PC-3 (cell line): ENCODE results near the gene PYDC1. TPM values are rescaled to one million over a fixed set of nuclear protein-coding genes. Genes with fewer than 3 reads are reported as not detected.

Experiments
- ATAC-seq: fragments of 200-7000 bp; cut with Tn5 transposase; 2 replicates; pipeline ENCODE4 v1.9.1; 2020; ENCODE audit warnings: mild to moderate bottlenecking, moderate library complexity
- BruUV-seq: library from RNA; stranded (reverse); fragments of 400-500 nt; replicated peaks from 2 replicates; lab custom pipeline; 2021; lab: Mats Ljungman, UMichigan
- CTCF ChIA-PET: fragments of 300-600 bp; sonication (Branson Sonifier 250); formaldehyde crosslinking; loops from one replicate; lab custom pipeline; 2022; ENCODE audit warnings: antibody characterized with exemption; lab: Charles Lee
- POLR2A ChIA-PET: fragments of 300-600 bp; sonication (Branson Sonifier 250); formaldehyde crosslinking; loops from one replicate; lab custom pipeline; 2022; ENCODE audit warnings: antibody characterized with exemption; ENCODE audit not compliant: unreplicated experiment; lab: Charles Lee
- DNase-seq: peaks from one replicate; pipeline ENCODE4 v3.0.0-alpha.2; 2015
- H2AFZ ChIP-seq: fragments of 300-600 bp; sonication (generic); 2 replicates; pipeline ENCODE4 v1.6.0; 2016; ENCODE audit warnings: antibody characterized with exemption, low read length
- H3F3A ChIP-seq: fragments of 300-600 bp; sonication (generic); one replicate; pipeline ENCODE4 v1.6.0; 2017; ENCODE audit warnings: antibody characterized with exemption, low read length, control low read depth, mild to moderate bottlenecking; ENCODE audit not compliant: unreplicated experiment
- H3K27ac ChIP-seq: fragments of 300-600 bp; sonication (generic); 2 replicates; pipeline ENCODE4 v1.5.1; 2016; ENCODE audit warnings: mild to moderate bottlenecking, low read length
- H3K27me3 ChIP-seq: fragments of 300-600 bp; sonication (generic); 2 replicates; pipeline ENCODE4 v1.6.1; 2016; ENCODE audit warnings: low read length, mixed read lengths
- H3K36me3 ChIP-seq: fragments of 300-600 bp; sonication (generic); 2 replicates; pipeline ENCODE4 v1.6.1; 2016; ENCODE audit warnings: low read depth, mixed run types, low read length, mixed read lengths
- H3K4me1 ChIP-seq: fragments of 300-600 bp; sonication (generic); 2 replicates; pipeline ENCODE4 v1.5.1; 2016; ENCODE audit warnings: low read length; ENCODE audit not compliant: insufficient read depth
- H3K4me2 ChIP-seq: fragments of 300-600 bp; sonication (generic); 2 replicates; pipeline ENCODE4 v1.6.0; 2016; ENCODE audit warnings: low read length
- H3K4me3 ChIP-seq: fragments of 300-600 bp; sonication (generic); 2 replicates; pipeline ENCODE4 v1.5.1; 2016; ENCODE audit warnings: mild to moderate bottlenecking, low read length, mixed read lengths
- H3K79me2 ChIP-seq: fragments of 300-600 bp; sonication (generic); 2 replicates; pipeline ENCODE4 v1.6.1; 2017; ENCODE audit warnings: low read length, mixed read lengths
- H3K9ac ChIP-seq: fragments of 300-600 bp; sonication (generic); 2 replicates; pipeline ENCODE4 v1.6.0; 2016; ENCODE audit warnings: mild to moderate bottlenecking, low read length
- H3K9me2 ChIP-seq: fragments of 300-600 bp; sonication (generic); replicated peaks from 2 replicates; pipeline ENCODE4 v1.6.1; 2016; ENCODE audit warnings: mixed run types, low read length, mixed read lengths
- H3K9me3 ChIP-seq: fragments of 300-600 bp; sonication (generic); 2 replicates; pipeline ENCODE4 v1.6.1; 2016; ENCODE audit warnings: low read length, mixed read lengths
- H4K20me1 ChIP-seq: fragments of 300-600 bp; sonication (generic); 2 replicates; pipeline ENCODE4 v1.6.1; 2016; ENCODE audit warnings: low read length, mixed read lengths
- EZH2 ChIP-seq: fragments of 300-600 bp; sonication (generic); IDR thresholded peaks from one replicate; pipeline ENCODE4 v1.6.1; 2017; ENCODE audit warnings: antibody characterized with exemption, mild to moderate bottlenecking, low read length; ENCODE audit not compliant: unreplicated experiment
- EZH2phosphoT487 ChIP-seq: fragments of 300-600 bp; sonication (generic); IDR thresholded peaks from 2 replicates; pipeline ENCODE4 v1.6.1; 2018; ENCODE audit warnings: mild to moderate bottlenecking, antibody characterized with exemption, low read length, borderline replicate concordance
- intact Hi-C: fragments of 100-400 bp; cut with micrococcal nuclease; formaldehyde crosslinking; loops from 2 replicates; pipeline ENCODE4 v1.9.0; 2023
- total RNA-seq: library from RNA; depleted of rRNA; stranded (reverse); fragments of >200 nt; gene quantifications from 2 replicates; pipeline ENCODE4 v1.2.3, GENCODE V29; 2014
- TF ChIP-seq, protein P1 (sequence below): fragments of 300-600 bp; sonication (generic); conservative IDR thresholded peaks from 2 replicates; pipeline ENCODE4 v1.5.1; 2017; ENCODE audit warnings: antibody characterized with exemption, low read depth, mild to moderate bottlenecking, low read length

The PYDC1 gene
- total RNA-seq, 1 experiment from 2014 or later, result not detected

GRCh38 chr16:31193874-31194273 lies 23.1 kb downstream of the PYDC1 start:
- Histone ChIP-seq H3K36me3 (peaks cover 59% of the 10 kb centered on the region), H3K27ac (no peak overlapping the region), H3K9me3 (no peaks in the 10 kb centered on the region), H3K4me1 (no peaks in the 10 kb centered on the region), H3K79me2 (no peaks in the 10 kb centered on the region), H3K4me3 (no peak overlapping the region), H2AFZ (no peak overlapping the region), H3K9ac (no peak overlapping the region), H4K20me1 (peaks cover 48% of the 10 kb centered on the region), H3K27me3 (no peaks in the 10 kb centered on the region), H3K9me2 (no peaks in the 10 kb centered on the region), H3F3A (no peaks in the 10 kb centered on the region), H3K4me2 (no peak overlapping the region)
- POLR2A ChIA-PET, result no interaction called here
- DNase-seq, result no peak
- no TSS peak for BruUV-seq
- no peak for ATAC-seq
- intact Hi-C loops, result no loop called here
- CTCF ChIA-PET, result no interaction called here
- TF ChIP-seq EZH2 (no peak), EZH2phosphoT487 (no peak)
- TF ChIP-seq, protein P1, sequence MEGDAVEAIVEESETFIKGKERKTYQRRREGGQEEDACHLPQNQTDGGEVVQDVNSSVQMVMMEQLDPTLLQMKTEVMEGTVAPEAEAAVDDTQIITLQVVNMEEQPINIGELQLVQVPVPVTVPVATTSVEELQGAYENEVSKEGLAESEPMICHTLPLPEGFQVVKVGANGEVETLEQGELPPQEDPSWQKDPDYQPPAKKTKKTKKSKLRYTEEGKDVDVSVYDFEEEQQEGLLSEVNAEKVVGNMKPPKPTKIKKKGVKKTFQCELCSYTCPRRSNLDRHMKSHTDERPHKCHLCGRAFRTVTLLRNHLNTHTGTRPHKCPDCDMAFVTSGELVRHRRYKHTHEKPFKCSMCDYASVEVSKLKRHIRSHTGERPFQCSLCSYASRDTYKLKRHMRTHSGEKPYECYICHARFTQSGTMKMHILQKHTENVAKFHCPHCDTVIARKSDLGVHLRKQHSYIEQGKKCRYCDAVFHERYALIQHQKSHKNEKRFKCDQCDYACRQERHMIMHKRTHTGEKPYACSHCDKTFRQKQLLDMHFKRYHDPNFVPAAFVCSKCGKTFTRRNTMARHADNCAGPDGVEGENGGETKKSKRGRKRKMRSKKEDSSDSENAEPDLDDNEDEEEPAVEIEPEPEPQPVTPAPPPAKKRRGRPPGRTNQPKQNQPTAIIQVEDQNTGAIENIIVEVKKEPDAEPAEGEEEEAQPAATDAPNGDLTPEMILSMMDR, result no peak

- ChIA-PET CTCF (no interaction called here), POLR2A (no interaction called here)
- Histone ChIP-seq H3K79me2 (no peaks in the 10 kb centered on the region), H3K4me2 (no peak overlapping the region), H3K36me3 (peaks cover 67% of the 10 kb centered on the region), H3K9me3 (no peaks in the 10 kb centered on the region), H3K9ac (no peak overlapping the region), H3K4me1 (no peaks in the 10 kb centered on the region), H3K4me3 (no peak overlapping the region), H2AFZ (no peak overlapping the region), H3K27me3 (no peaks in the 10 kb centered on the region), H4K20me1 (peaks cover 50% of the 10 kb centered on the region), H3F3A (no peaks in the 10 kb centered on the region), H3K9me2 (no peaks in the 10 kb centered on the region), H3K27ac (no peak overlapping the region)
- ATAC-seq, result no peak
- BruUV-seq, result no TSS peak
- TF ChIP-seq EZH2phosphoT487 (no peak), EZH2 (no peak)
- TF ChIP-seq, protein P1, result no peak
- no peak for DNase-seq
- intact Hi-C loops, result no loop called here
These were observed 23.9 kb downstream of the PYDC1 start for GRCh38 chr16:31192856-31193642.

GRCh38 chr16:31191697-31192428 lies 25.1 kb downstream of the PYDC1 start:
- Histone ChIP-seq H3K9me3 (no peaks in the 10 kb centered on the region), H3K9me2 (no peaks in the 10 kb centered on the region), H3K36me3 (peaks cover 79% of the 10 kb centered on the region), H3K27me3 (no peaks in the 10 kb centered on the region), H3K4me2 (no peak overlapping the region), H3K79me2 (peaks cover 9% of the 10 kb centered on the region), H4K20me1 (peaks cover 62% of the 10 kb centered on the region), H3F3A (no peaks in the 10 kb centered on the region), H3K27ac (no peak overlapping the region), H3K4me1 (no peaks in the 10 kb centered on the region), H3K9ac (no peak overlapping the region), H2AFZ (no peak overlapping the region), H3K4me3 (no peak overlapping the region)
- ATAC-seq, result no peak
- ChIA-PET POLR2A (no interaction called here), CTCF (no interaction called here)
- BruUV-seq, result no TSS peak
- DNase-seq, result no peak
- intact Hi-C loops, result no loop called here
- no peak for TF ChIP-seq EZH2phosphoT487
- TF ChIP-seq, protein P1, result no peak
